Lower leg skin (tissue), 4 donors: ENCODE data around the gene EYS. TPM values are rescaled to one million over a fixed set of nuclear protein-coding genes. Genes with fewer than 3 reads are reported as not detected.

Experiments used
- DNase-seq, 2 donors: peaks; one replicate each; pipeline ENCODE4 v3.0.0-alpha.2; 2019; ENCODE audit warnings: low spot score in 2 of 2
- H3K4me3 ChIP-seq: fragments of 200-600 bp; sonication (generic); 2 replicates; pipeline ENCODE4 v1.5.1; 2017; ENCODE audit warnings: mild to moderate bottlenecking, low read depth; ENCODE audit not compliant: poor library complexity, severe bottlenecking
- CTCF ChIP-seq, 3 donors: fragments of 450-650 bp; IDR thresholded peaks; one replicate each; pipeline ENCODE4 v1.5.1; 2016; ENCODE audit warnings: antibody characterized with exemption in 3 of 3, mild to moderate bottlenecking in 3 of 3, moderate library complexity in 2 of 3
- POLR2A ChIP-seq, 2 donors: fragments of 450-650 bp; IDR thresholded peaks; one replicate each; pipeline ENCODE4 v1.6.1; 2016 to 2017; ENCODE audit warnings: antibody characterized with exemption in 2 of 2, mild to moderate bottlenecking in 1 of 2, moderate library complexity in 1 of 2
- WGBS, 2 donors: methylation state at CpG; one replicate each; pipeline ENCODE4 v1.1.5; 2018; 5-methylcytosine and 5-hydroxymethylcytosine counted together
- intact Hi-C: fragments of 100-400 bp; cut with DNase I; formaldehyde crosslinking; loops from one replicate; pipeline ENCODE4 v1.15.0; 2023; ENCODE audit warnings: low total_unique reads
- total RNA-seq, 4 donors: library from RNA; depleted of rRNA; stranded (reverse); fragments of >200 nt; gene quantifications; one replicate each; pipeline ENCODE4 v1.1.0, GENCODE V29; 2016

EYS gene
- total RNA-seq, 4 donors from 2014 or later, result 0.04 TPM; not detected in 3

GRCh38 chr6:63675138-63675537 is 2031.9 kb downstream of the EYS start:
- TF ChIP-seq POLR2A (IDR thresholded peaks at IDR 0.05) (no peak), CTCF (IDR thresholded peaks at IDR 0.05) (no peak)
- DNase-seq, result no peak
- H3K4me3 ChIP-seq, result no peak overlapping the region
- intact Hi-C loops, result no loop called here
- WGBS, 2 donors, result 89 to 95% methylated on average over 1 of the region's 1 CpG

- intact Hi-C loops, result no loop called here
- 62 to 64% methylated on average over 3 of the region's 3 CpGs for WGBS, 2 donors
- DNase-seq, result no peak
- TF ChIP-seq CTCF (IDR thresholded peaks at IDR 0.05), result no peak
- no peak for TF ChIP-seq POLR2A (IDR thresholded peaks at IDR 0.05)
- no peak overlapping the region for H3K4me3 ChIP-seq
Observed at GRCh38 chr6:63674635-63675034, 2032.4 kb downstream of the EYS start.

GRCh38 chr6:63673692-63674091 is 2033.3 kb downstream of the EYS start:
- intact Hi-C loops, result no loop called here

GRCh38 chr6:63672582-63673129 is 2034.4 kb downstream of the EYS start:
- no peak for DNase-seq
- TF ChIP-seq CTCF (IDR thresholded peaks at IDR 0.05), result no peak
- no peak for TF ChIP-seq POLR2A (IDR thresholded peaks at IDR 0.05)
- WGBS, 2 donors, result 91 to 92% methylated on average over 3 of the region's 3 CpGs
- no peak overlapping the region for H3K4me3 ChIP-seq
- intact Hi-C loops, result no loop called here

More at GRCh38 chr6:63673692-63674091, 2033.3 kb downstream of the EYS start:
- 87 to 88% methylated on average over 2 of the region's 2 CpGs for WGBS, 2 donors
- no peak for DNase-seq
- TF ChIP-seq CTCF (IDR thresholded peaks at IDR 0.05) (no peak), POLR2A (IDR thresholded peaks at IDR 0.05) (no peak)
- H3K4me3 ChIP-seq, result no peak overlapping the region

- intact Hi-C loops, result no loop called here
- TF ChIP-seq CTCF (IDR thresholded peaks at IDR 0.05) (no peak), POLR2A (IDR thresholded peaks at IDR 0.05) (no peak)
- no peak overlapping the region for H3K4me3 ChIP-seq
- no peak for DNase-seq
- WGBS, 2 donors, result 67 to 81% methylated on average over 6 of the region's 6 CpGs
Observed at GRCh38 chr6:63671098-63671754, 2035.8 kb downstream of the EYS start.
